Omental fat pad (tissue), 4 donors: ENCODE data around the gene PAPSS2. TPM values are rescaled to one million over a fixed set of nuclear protein-coding genes. Genes with fewer than 3 reads are reported as not detected.

ENCODE experiments used
- ATAC-seq: fragments of 150-250 bp; one replicate; pipeline ENCODE4 v1.9.1; 2016; ENCODE audit warnings: mild to moderate bottlenecking, moderate library complexity; ENCODE audit not compliant: low FRiP score
- DNase-seq: peaks from one replicate; pipeline ENCODE4 v3.0.0-alpha.2; 2019; ENCODE audit warnings: low spot score
- CTCF ChIP-seq, 3 donors: fragments of 450-650 bp; IDR thresholded peaks; one replicate each; pipeline ENCODE4 v1.5.1; 2016 to 2017; ENCODE audit warnings: antibody characterized with exemption in 3 of 3, mild to moderate bottlenecking in 3 of 3, moderate library complexity in 2 of 3
- total RNA-seq, 4 donors: library from RNA; depleted of rRNA; stranded (reverse); fragments of >200 nt; gene quantifications; one replicate each; pipeline ENCODE4 v1.1.0, GENCODE V29; 2016

PAPSS2 gene
- total RNA-seq, 4 donors from 2014 or later = 57.1 to 101 (median 67.0) TPM

DNA sequence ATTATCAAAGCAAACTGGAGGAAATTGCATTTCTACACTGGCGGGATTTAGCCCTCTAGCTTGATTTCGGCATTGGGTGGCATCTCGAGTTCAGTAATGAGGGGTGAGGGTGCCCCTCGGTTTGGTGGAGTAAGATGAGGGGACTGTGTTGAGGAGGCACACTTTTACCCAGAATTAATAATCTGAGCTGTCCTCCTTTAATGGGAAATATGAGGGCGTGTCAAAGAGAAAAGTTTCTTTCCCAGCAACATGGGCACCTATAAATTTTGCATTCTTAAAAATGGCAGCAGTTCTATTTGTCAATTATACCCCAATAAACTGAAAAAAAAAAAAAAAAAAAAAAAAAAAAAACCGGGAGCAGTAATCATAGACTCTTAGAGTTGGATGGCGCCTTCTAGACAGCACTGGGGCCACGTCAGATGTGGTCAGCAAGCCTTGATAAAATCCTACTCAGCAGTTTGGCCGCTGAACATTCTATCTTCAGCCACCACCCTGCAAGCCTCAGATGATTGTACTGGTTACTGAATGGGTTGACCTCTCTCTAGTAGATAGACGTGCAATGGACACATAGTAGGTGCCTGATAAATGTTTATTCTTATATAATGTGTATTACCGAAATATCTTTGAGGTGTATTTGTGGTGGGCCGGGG lies 931 bp downstream of the PAPSS2 start:
- no peak for TF ChIP-seq CTCF (IDR thresholded peaks at IDR 0.05)
- DNase-seq = no peak
- peak; percentile 54 for ATAC-seq

- ATAC-seq (no peak), DNase-seq (no peak)
- TF ChIP-seq CTCF (IDR thresholded peaks at IDR 0.05) = no peak
Observed at GRCh38 chr10:87661861-87662785, 2.4 kb downstream of the PAPSS2 start.

DNA sequence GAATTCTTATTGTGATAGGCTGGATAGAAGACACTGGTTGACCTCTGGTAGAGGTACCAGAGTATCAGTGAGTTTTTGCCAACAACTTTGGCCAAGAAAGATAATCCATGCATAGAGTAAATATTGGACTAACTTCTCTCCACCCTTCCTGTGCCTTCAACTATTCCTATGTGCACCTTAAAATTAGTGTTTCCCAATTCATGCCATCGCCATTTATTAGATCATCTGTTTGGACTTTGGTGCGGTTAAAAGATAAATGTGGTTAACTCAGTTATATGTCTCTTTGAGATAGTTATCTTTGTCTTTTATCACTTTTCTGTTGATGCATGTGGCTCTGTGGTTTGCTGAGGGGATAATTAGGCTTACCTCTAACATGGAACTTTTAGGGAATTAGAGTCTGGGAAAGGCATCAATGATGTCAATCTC lies 4.6 kb downstream of the PAPSS2 start:
- DNase-seq = no peak
- no peak for TF ChIP-seq CTCF (IDR thresholded peaks at IDR 0.05)
- ATAC-seq = no peak

DNA sequence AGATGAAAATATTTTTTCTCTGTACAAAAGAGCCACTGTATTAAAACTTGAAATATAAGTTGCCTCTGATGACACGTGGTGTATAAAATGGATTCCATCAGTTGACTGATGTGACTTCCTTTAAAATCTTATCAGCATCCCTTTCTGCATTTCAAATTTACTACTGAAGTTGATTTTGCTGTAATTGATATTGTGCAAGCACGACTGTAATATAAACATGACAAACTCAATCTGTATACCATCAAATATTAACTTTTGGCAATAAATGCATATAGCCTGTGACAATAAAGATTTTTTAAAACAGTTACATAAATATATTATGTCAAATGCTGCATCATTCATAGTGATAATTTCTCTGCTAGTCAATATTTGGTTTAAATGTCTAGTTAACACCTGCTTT lies 7.8 kb downstream of the PAPSS2 start:
- no peak for TF ChIP-seq CTCF (IDR thresholded peaks at IDR 0.05)
- DNase-seq = no peak
- ATAC-seq = no peak

DNA sequence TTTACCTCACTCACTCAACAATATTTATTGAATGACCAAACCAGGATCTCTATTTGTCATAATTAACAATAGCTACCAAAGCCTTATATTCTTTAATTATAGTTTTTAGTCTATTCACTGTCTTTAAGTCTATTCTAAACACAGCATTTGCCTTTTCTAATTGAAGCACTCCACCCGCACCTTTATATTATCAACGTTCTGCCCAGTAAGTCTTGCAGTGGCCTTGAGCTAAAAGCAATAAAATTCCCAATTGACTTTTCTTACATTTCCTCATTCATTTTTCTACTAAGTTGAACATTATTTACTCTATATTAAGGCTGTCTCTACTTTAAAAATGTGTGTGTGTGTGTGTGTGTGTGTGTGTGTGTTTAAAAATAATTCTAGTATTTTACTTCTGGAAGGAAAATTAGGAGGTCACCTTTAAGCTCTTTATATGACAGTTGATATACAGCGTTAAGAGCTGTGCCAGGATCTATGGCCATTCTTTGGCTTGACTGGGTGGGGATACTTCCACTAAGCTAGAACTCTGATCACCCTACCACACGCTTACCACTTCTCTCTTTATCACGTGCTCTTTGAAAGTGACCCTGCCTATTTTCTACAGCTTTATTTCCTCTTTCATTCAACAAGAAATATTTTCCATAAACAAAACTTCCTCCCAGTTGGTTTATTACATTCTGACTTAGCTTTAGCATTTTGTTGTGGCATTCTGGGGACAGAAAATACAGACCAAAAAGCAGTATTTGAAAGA lies 8.8 kb downstream of the PAPSS2 start:
- no peak for ATAC-seq
- TF ChIP-seq CTCF (IDR thresholded peaks at IDR 0.05) = no peak
- no peak for DNase-seq

- no peak for TF ChIP-seq CTCF (IDR thresholded peaks at IDR 0.05)
- DNase-seq = no peak
- ATAC-seq = no peak
Observed at GRCh38 chr10:87669752-87670151, 10.1 kb downstream of the PAPSS2 start.
